BLaER1 (cell line): ENCODE data around the gene VSTM4.

ENCODE experiments used
- H3K27ac ChIP-seq: shearing (Covaris generic); formaldehyde crosslinking; 2 replicates; pipeline ENCODE4 v1.8.1; 2022
- H3K27me3 ChIP-seq: shearing (Covaris generic); formaldehyde crosslinking; 2 replicates; pipeline ENCODE4 v1.8.1; 2022
- H3K36me3 ChIP-seq: shearing (Covaris generic); formaldehyde crosslinking; 2 replicates; pipeline ENCODE4 v1.8.1; 2022
- H3K4me1 ChIP-seq: shearing (Covaris generic); formaldehyde crosslinking; 2 replicates; pipeline ENCODE4 v1.8.1; 2022
- H3K4me2 ChIP-seq: shearing (Covaris generic); formaldehyde crosslinking; 2 replicates; pipeline ENCODE4 v1.8.1; 2022
- H3K4me3 ChIP-seq: shearing (Covaris generic); formaldehyde crosslinking; 2 replicates; pipeline ENCODE4 v1.8.1; 2022
- H3K9ac ChIP-seq: shearing (Covaris generic); formaldehyde crosslinking; 2 replicates; pipeline ENCODE4 v1.8.1; 2022
- H3K9me3 ChIP-seq: shearing (Covaris generic); formaldehyde crosslinking; 2 replicates; pipeline ENCODE4 v1.8.1; 2022
- H4K20me1 ChIP-seq: shearing (Covaris generic); formaldehyde crosslinking; 2 replicates; pipeline ENCODE4 v1.8.1; 2022
- Cebpa-rat ChIP-seq: shearing (Covaris generic); IDR thresholded peaks from 2 replicates; pipeline ENCODE4 v1.8.1; 2022

VSTM4 gene

GRCh38 chr10:49001870-49002672 is 113.3 kb downstream of the VSTM4 start:
- TF ChIP-seq Cebpa-rat = no peak
- no peaks in the 10 kb centered on the region; the same call in 1 of the 2 replicates for H3K9me3 ChIP-seq
- H3K4me2 ChIP-seq = peak overlapping the region; percentile 24; the same call in 1 of the 2 replicates
- no peak overlapping the region for H3K9ac ChIP-seq
- H3K4me3 ChIP-seq = no peak overlapping the region
- no peaks in the 10 kb centered on the region for H4K20me1 ChIP-seq
- H3K4me1 ChIP-seq = peaks cover 16% of the 10 kb centered on the region
- H3K36me3 ChIP-seq = no peaks in the 10 kb centered on the region
- no peaks in the 10 kb centered on the region for H3K27me3 ChIP-seq
- no peak overlapping the region for H3K27ac ChIP-seq

GRCh38 chr10:49001402-49001801 is 113.9 kb downstream of the VSTM4 start:
- Histone ChIP-seq H3K27ac (no peak overlapping the region), H3K27me3 (no peaks in the 10 kb centered on the region), H3K4me3 (no peak overlapping the region), H3K9me3 (no peaks in the 10 kb centered on the region; the same call in 1 of the 2 replicates), H4K20me1 (no peaks in the 10 kb centered on the region), H3K4me1 (peaks cover 11% of the 10 kb centered on the region), H3K9ac (no peak overlapping the region), H3K36me3 (no peaks in the 10 kb centered on the region), H3K4me2 (0 out of 2 replicates have a peak overlapping the region, but pooled peaks have one; percentile 24)
- TF ChIP-seq Cebpa-rat = no peak

- H3K4me1 ChIP-seq = peaks cover 11% of the 10 kb centered on the region
- H3K27me3 ChIP-seq = no peaks in the 10 kb centered on the region
- no peaks in the 10 kb centered on the region for H3K36me3 ChIP-seq
- no peak for TF ChIP-seq Cebpa-rat
- H3K4me2 ChIP-seq = no peak overlapping the region
- H3K9ac ChIP-seq = no peak overlapping the region
- no peaks in the 10 kb centered on the region for H4K20me1 ChIP-seq
- H3K27ac ChIP-seq = no peak overlapping the region
- no peak overlapping the region for H3K4me3 ChIP-seq
- no peaks in the 10 kb centered on the region; the same call in 1 of the 2 replicates for H3K9me3 ChIP-seq
Measured at GRCh38 chr10:49000437-49001398, 114.6 kb downstream of the VSTM4 start.

- no peaks in the 10 kb centered on the region for H3K36me3 ChIP-seq
Measured at GRCh38 chr10:48999346-48999745, 116.0 kb downstream of the VSTM4 start.

GRCh38 chr10:48996329-48996728 is 119.0 kb downstream of the VSTM4 start:
- no peaks in the 10 kb centered on the region for H3K4me1 ChIP-seq
- no peaks in the 10 kb centered on the region for H3K27me3 ChIP-seq
- H4K20me1 ChIP-seq = no peaks in the 10 kb centered on the region
- H3K27ac ChIP-seq = no peak overlapping the region
- H3K4me3 ChIP-seq = no peak overlapping the region
- no peaks in the 10 kb centered on the region for H3K9me3 ChIP-seq
- no peak overlapping the region for H3K9ac ChIP-seq
- no peak for TF ChIP-seq Cebpa-rat
- H3K36me3 ChIP-seq = no peaks in the 10 kb centered on the region
- no peak overlapping the region for H3K4me2 ChIP-seq

More at GRCh38 chr10:48999346-48999745, 116.0 kb downstream of the VSTM4 start:
- H3K4me1 ChIP-seq = peaks cover 11% of the 10 kb centered on the region
- H3K27ac ChIP-seq = no peak overlapping the region
- H3K9ac ChIP-seq = no peak overlapping the region
- H3K27me3 ChIP-seq = no peaks in the 10 kb centered on the region
- H3K9me3 ChIP-seq = no peaks in the 10 kb centered on the region
- H4K20me1 ChIP-seq = no peaks in the 10 kb centered on the region
- no peak overlapping the region for H3K4me2 ChIP-seq
- H3K4me3 ChIP-seq = no peak overlapping the region
- TF ChIP-seq Cebpa-rat = no peak

- Histone ChIP-seq H3K4me3 (no peak overlapping the region), H3K9me3 (no peaks in the 10 kb centered on the region), H3K9ac (no peak overlapping the region), H3K36me3 (no peaks in the 10 kb centered on the region), H3K27ac (no peak overlapping the region), H4K20me1 (no peaks in the 10 kb centered on the region), H3K4me1 (no peaks in the 10 kb centered on the region), H3K27me3 (no peaks in the 10 kb centered on the region), H3K4me2 (no peak overlapping the region)
- TF ChIP-seq Cebpa-rat = no peak
Measured at GRCh38 chr10:48993627-48994026, 121.7 kb downstream of the VSTM4 start.

- Histone ChIP-seq H3K4me2 (no peak overlapping the region), H3K4me3 (no peak overlapping the region), H3K36me3 (no peaks in the 10 kb centered on the region), H3K27me3 (no peaks in the 10 kb centered on the region), H3K4me1 (no peaks in the 10 kb centered on the region), H3K27ac (no peak overlapping the region), H3K9ac (no peak overlapping the region), H3K9me3 (no peaks in the 10 kb centered on the region), H4K20me1 (no peaks in the 10 kb centered on the region)
- TF ChIP-seq Cebpa-rat = no peak
Measured at GRCh38 chr10:48990226-48990625, 125.1 kb downstream of the VSTM4 start.

- Histone ChIP-seq H4K20me1 (no peaks in the 10 kb centered on the region), H3K27me3 (no peaks in the 10 kb centered on the region), H3K36me3 (no peaks in the 10 kb centered on the region), H3K9ac (no peak overlapping the region), H3K9me3 (no peaks in the 10 kb centered on the region), H3K4me2 (no peak overlapping the region), H3K4me3 (no peak overlapping the region), H3K4me1 (0 out of 2 replicates have a peak, but pooled peaks cover 6% of the 10 kb centered on the region), H3K27ac (no peak overlapping the region)
- no peak for TF ChIP-seq Cebpa-rat
Measured at GRCh38 chr10:48985621-48986158, 129.6 kb downstream of the VSTM4 start.

GRCh38 chr10:48983648-48984351 is 131.5 kb downstream of the VSTM4 start:
- Histone ChIP-seq H3K9ac (no peak overlapping the region), H3K4me1 (0 out of 2 replicates have a peak, but pooled peaks cover 6% of the 10 kb centered on the region), H3K4me3 (no peak overlapping the region), H4K20me1 (no peaks in the 10 kb centered on the region), H3K27me3 (no peaks in the 10 kb centered on the region), H3K27ac (no peak overlapping the region), H3K4me2 (no peak overlapping the region), H3K36me3 (no peaks in the 10 kb centered on the region), H3K9me3 (no peaks in the 10 kb centered on the region)
- TF ChIP-seq Cebpa-rat = no peak
